WTC11 (cell line): ENCODE data around the gene ST6GALNAC3. TPM values are rescaled to one million over a fixed set of nuclear protein-coding genes. Genes with fewer than 3 reads are reported as not detected.

Experiments
- ATAC-seq: fragments of 200-7000 bp; cut with Tn5 transposase; 2 replicates; pipeline ENCODE4 v1.10.0; 2021; ENCODE audit warnings: mild to moderate bottlenecking, moderate library complexity
- CTCF ChIA-PET: fragments of 300-600 bp; sonication (Branson Sonifier 250); formaldehyde crosslinking; loops from one replicate; lab custom pipeline; 2021; ENCODE audit warnings: antibody characterized with exemption; lab: Charles Lee
- POLR2A ChIA-PET: fragments of 350-600 bp; sonication (Branson Sonifier 250); formaldehyde crosslinking; loops from one replicate; lab custom pipeline; 2021; ENCODE audit warnings: antibody characterized with exemption; lab: Charles Lee
- DNase-seq: peaks from one replicate; pipeline ENCODE4 v3.0.0; 2021; ENCODE audit warnings: low spot score
- H3K27ac Mint-ChIP-seq: 2 replicates; pipeline ENCODE4 v1.8.0; 2021; ENCODE audit warnings: mixed read lengths
- H3K27me3 Mint-ChIP-seq: 2 replicates; pipeline ENCODE4 v1.8.0; 2021; ENCODE audit warnings: low read depth, mild to moderate bottlenecking, moderate library complexity, mixed read lengths
- H3K36me3 Mint-ChIP-seq: 2 replicates; pipeline ENCODE4 v1.8.0; 2021; ENCODE audit warnings: mixed read lengths
- H3K4me1 Mint-ChIP-seq: 2 replicates; pipeline ENCODE4 v1.8.0; 2022; ENCODE audit warnings: mixed read lengths
- H3K4me3 Mint-ChIP-seq: 2 replicates; pipeline ENCODE4 v1.8.0; 2021; ENCODE audit warnings: mild to moderate bottlenecking, moderate library complexity, mixed read lengths
- H3K9me3 Mint-ChIP-seq: 2 replicates; pipeline ENCODE4 v1.8.0; 2021; ENCODE audit warnings: mixed read lengths
- CREB1 ChIP-seq: sonication (generic); formaldehyde crosslinking; IDR thresholded peaks from 2 replicates; pipeline ENCODE4 v1.8.0; 2023; ENCODE audit warnings: mild to moderate bottlenecking, missing genetic modification reagents
- FOXP1 ChIP-seq: sonication (generic); formaldehyde crosslinking; IDR thresholded peaks from 2 replicates; pipeline ENCODE4 v1.8.0; 2022; ENCODE audit warnings: missing genetic modification reagents, mild to moderate bottlenecking, moderate library complexity, borderline replicate concordance
- GRHL2 ChIP-seq: fragments of 250-450 bp; sonication (Bioruptor Pico); IDR thresholded peaks from 2 replicates; pipeline ENCODE4 v1.8.0; 2022; ENCODE audit warnings: mild to moderate bottlenecking, moderate library complexity; ENCODE audit not compliant: insufficient replicate concordance, severe bottlenecking
- GTF2I ChIP-seq: fragments of 250-450 bp; sonication (Bioruptor Pico); conservative IDR thresholded peaks from 2 replicates; pipeline ENCODE4 v1.4.0; 2021; ENCODE audit warnings: mild to moderate bottlenecking
- NR3C1 ChIP-seq: sonication (generic); formaldehyde crosslinking; conservative IDR thresholded peaks from 2 replicates; pipeline ENCODE4 v1.8.1; 2023; ENCODE audit warnings: low read depth, mild to moderate bottlenecking, missing genetic modification reagents
- PRRX2 ChIP-seq: fragments of 250-450 bp; sonication (Bioruptor Pico); IDR thresholded peaks from 2 replicates; pipeline ENCODE4 v1.8.0; 2021; ENCODE audit warnings: mild to moderate bottlenecking
- SMAD3 ChIP-seq: sonication (generic); formaldehyde crosslinking; IDR thresholded peaks from 2 replicates; pipeline ENCODE4 v1.8.0; 2022; ENCODE audit warnings: missing genetic modification reagents, mild to moderate bottlenecking, borderline replicate concordance
- SMAD4 ChIP-seq: sonication (generic); formaldehyde crosslinking; IDR thresholded peaks from 2 replicates; pipeline ENCODE4 v1.8.0; 2022; ENCODE audit warnings: mild to moderate bottlenecking, missing genetic modification reagents
- SP1 ChIP-seq: sonication (generic); formaldehyde crosslinking; conservative IDR thresholded peaks from 2 replicates; pipeline ENCODE4 v1.8.1; 2022; ENCODE audit warnings: missing genetic modification reagents
- TCF7 ChIP-seq: sonication (generic); formaldehyde crosslinking; IDR thresholded peaks from 2 replicates; pipeline ENCODE4 v1.8.0; 2022; ENCODE audit warnings: mild to moderate bottlenecking, low read depth, missing genetic modification reagents, moderate library complexity
- ZNF232 ChIP-seq: sonication (generic); formaldehyde crosslinking; IDR thresholded peaks from 2 replicates; pipeline ENCODE4 v1.8.0; 2022; ENCODE audit warnings: mild to moderate bottlenecking, missing genetic modification reagents
- total RNA-seq: library from RNA; stranded (reverse); gene quantifications from 3 replicates; pipeline ENCODE4 v1.2.3, GENCODE V29; 2021
- TF ChIP-seq, protein P1 (sequence below): sonication (generic); formaldehyde crosslinking; IDR thresholded peaks from 2 replicates; pipeline ENCODE4 v1.8.1; 2022; ENCODE audit warnings: low read depth, missing genetic modification reagents, borderline replicate concordance
- TF ChIP-seq, protein P2 (sequence below): sonication (generic); formaldehyde crosslinking; IDR thresholded peaks from 2 replicates; pipeline ENCODE4 v1.8.0; 2023; ENCODE audit warnings: missing genetic modification reagents, mild to moderate bottlenecking, borderline replicate concordance
- TF ChIP-seq, protein P3 (sequence below): fragments of 250-450 bp; sonication (Bioruptor Pico); conservative IDR thresholded peaks from 2 replicates; pipeline ENCODE4 v1.9.0; 2021; ENCODE audit warnings: mild to moderate bottlenecking
- TF ChIP-seq, protein P4 (sequence below): fragments of 250-450 bp; sonication (Bioruptor Pico); IDR thresholded peaks from 2 replicates; pipeline ENCODE4 v2.1.2; 2022; ENCODE audit warnings: mild to moderate bottlenecking, moderate library complexity
- TF ChIP-seq, protein P5 (sequence below): sonication (generic); formaldehyde crosslinking; conservative IDR thresholded peaks from 2 replicates; pipeline ENCODE4 v1.8.1; 2022; ENCODE audit warnings: mild to moderate bottlenecking, missing genetic modification reagents
- TF ChIP-seq, protein P6 (sequence below): sonication (generic); formaldehyde crosslinking; IDR thresholded peaks from 2 replicates; pipeline ENCODE4 v1.8.0; 2022; ENCODE audit warnings: mild to moderate bottlenecking, missing genetic modification reagents
- TF ChIP-seq, protein P7 (sequence below): sonication (generic); formaldehyde crosslinking; IDR thresholded peaks from 2 replicates; pipeline ENCODE4 v1.8.1; 2022; ENCODE audit warnings: missing genetic modification reagents, borderline replicate concordance

Gene ST6GALNAC3
- total RNA-seq, 1 experiment from 2014 or later = 11.9 TPM

DNA sequence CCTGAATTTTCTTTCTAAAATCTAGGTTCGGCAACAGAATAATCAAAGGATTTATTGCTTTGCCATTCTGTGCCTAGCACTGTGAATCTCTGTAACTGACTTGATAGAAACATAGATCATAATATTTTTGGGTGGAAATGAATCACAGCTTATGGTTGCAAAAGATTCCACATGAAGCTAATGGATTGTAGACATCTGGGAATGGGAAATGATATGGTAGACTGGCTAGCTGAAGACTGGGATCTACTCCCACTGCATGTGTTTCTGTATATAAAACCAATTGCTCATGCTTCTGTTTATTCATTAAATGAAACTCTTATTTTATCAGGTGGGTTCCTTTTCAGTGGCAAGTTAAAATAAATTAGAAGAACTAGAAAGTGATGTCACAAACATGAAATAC, 395.6 kb downstream of the ST6GALNAC3 start:
- Mint-ChIP-seq H3K27ac (no peak overlapping the region), H3K36me3 (no peaks in the 10 kb centered on the region), H3K9me3 (no peaks in the 10 kb centered on the region), H3K4me1 (peaks cover 18% of the 10 kb centered on the region), H3K27me3 (no peaks in the 10 kb centered on the region), H3K4me3 (no peak overlapping the region)
- TF ChIP-seq, protein P1, sequence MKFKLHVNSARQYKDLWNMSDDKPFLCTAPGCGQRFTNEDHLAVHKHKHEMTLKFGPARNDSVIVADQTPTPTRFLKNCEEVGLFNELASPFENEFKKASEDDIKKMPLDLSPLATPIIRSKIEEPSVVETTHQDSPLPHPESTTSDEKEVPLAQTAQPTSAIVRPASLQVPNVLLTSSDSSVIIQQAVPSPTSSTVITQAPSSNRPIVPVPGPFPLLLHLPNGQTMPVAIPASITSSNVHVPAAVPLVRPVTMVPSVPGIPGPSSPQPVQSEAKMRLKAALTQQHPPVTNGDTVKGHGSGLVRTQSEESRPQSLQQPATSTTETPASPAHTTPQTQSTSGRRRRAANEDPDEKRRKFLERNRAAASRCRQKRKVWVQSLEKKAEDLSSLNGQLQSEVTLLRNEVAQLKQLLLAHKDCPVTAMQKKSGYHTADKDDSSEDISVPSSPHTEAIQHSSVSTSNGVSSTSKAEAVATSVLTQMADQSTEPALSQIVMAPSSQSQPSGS (CRISPR knock-in tag) = no peak
- TF ChIP-seq, protein P2, sequence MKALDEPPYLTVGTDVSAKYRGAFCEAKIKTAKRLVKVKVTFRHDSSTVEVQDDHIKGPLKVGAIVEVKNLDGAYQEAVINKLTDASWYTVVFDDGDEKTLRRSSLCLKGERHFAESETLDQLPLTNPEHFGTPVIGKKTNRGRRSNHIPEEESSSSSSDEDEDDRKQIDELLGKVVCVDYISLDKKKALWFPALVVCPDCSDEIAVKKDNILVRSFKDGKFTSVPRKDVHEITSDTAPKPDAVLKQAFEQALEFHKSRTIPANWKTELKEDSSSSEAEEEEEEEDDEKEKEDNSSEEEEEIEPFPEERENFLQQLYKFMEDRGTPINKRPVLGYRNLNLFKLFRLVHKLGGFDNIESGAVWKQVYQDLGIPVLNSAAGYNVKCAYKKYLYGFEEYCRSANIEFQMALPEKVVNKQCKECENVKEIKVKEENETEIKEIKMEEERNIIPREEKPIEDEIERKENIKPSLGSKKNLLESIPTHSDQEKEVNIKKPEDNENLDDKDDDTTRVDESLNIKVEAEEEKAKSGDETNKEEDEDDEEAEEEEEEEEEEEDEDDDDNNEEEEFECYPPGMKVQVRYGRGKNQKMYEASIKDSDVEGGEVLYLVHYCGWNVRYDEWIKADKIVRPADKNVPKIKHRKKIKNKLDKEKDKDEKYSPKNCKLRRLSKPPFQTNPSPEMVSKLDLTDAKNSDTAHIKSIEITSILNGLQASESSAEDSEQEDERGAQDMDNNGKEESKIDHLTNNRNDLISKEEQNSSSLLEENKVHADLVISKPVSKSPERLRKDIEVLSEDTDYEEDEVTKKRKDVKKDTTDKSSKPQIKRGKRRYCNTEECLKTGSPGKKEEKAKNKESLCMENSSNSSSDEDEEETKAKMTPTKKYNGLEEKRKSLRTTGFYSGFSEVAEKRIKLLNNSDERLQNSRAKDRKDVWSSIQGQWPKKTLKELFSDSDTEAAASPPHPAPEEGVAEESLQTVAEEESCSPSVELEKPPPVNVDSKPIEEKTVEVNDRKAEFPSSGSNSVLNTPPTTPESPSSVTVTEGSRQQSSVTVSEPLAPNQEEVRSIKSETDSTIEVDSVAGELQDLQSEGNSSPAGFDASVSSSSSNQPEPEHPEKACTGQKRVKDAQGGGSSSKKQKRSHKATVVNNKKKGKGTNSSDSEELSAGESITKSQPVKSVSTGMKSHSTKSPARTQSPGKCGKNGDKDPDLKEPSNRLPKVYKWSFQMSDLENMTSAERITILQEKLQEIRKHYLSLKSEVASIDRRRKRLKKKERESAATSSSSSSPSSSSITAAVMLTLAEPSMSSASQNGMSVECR (CRISPR knock-in tag) = no peak
- TF ChIP-seq GRHL2 (CRISPR knock-in tag) (no peak), PRRX2 (CRISPR knock-in tag) (no peak), GTF2I (CRISPR knock-in tag) (no peak), SP1 (CRISPR knock-in tag) (no peak), FOXP1 (CRISPR knock-in tag) (no peak)
- ATAC-seq = no peak
- CTCF ChIA-PET = no interaction called here
- no peak for DNase-seq
- POLR2A ChIA-PET = no interaction called here

DNA sequence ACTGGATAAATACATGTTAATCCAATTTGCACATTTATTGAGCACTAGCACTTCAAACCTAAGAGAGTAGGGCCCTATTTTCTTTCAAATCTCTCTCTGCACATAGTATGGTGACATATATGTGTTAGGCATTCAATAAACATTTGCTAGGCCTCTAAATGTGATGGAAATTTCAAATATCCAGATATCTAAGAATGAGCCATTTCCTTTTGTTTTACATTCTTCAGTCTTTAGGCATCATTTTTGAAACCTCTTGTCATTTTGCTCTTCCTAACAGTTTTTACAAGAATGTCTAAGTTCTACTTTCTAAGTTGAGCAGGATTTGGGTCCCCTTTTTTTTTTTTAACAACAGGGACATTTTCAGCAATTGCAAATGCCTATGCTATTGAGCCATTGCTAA, 397.0 kb downstream of the ST6GALNAC3 start:
- Mint-ChIP-seq H3K9me3 (peaks cover 6% of the 10 kb centered on the region), H3K4me1 (peaks cover 11% of the 10 kb centered on the region), H3K4me3 (no peak overlapping the region), H3K36me3 (no peaks in the 10 kb centered on the region), H3K27me3 (no peaks in the 10 kb centered on the region), H3K27ac (no peak overlapping the region)
- CTCF ChIA-PET = no interaction called here
- POLR2A ChIA-PET = no interaction called here
- ATAC-seq (no peak), DNase-seq (no peak)
- TF ChIP-seq CREB1 (no peak), NR3C1 (no peak), SMAD3 (no peak), ZNF232 (CRISPR knock-in tag) (no peak), SMAD4 (CRISPR knock-in tag) (no peak), PRRX2 (CRISPR knock-in tag) (no peak), TCF7 (CRISPR knock-in tag) (no peak), SP1 (CRISPR knock-in tag) (no peak)
- TF ChIP-seq, protein P3, sequence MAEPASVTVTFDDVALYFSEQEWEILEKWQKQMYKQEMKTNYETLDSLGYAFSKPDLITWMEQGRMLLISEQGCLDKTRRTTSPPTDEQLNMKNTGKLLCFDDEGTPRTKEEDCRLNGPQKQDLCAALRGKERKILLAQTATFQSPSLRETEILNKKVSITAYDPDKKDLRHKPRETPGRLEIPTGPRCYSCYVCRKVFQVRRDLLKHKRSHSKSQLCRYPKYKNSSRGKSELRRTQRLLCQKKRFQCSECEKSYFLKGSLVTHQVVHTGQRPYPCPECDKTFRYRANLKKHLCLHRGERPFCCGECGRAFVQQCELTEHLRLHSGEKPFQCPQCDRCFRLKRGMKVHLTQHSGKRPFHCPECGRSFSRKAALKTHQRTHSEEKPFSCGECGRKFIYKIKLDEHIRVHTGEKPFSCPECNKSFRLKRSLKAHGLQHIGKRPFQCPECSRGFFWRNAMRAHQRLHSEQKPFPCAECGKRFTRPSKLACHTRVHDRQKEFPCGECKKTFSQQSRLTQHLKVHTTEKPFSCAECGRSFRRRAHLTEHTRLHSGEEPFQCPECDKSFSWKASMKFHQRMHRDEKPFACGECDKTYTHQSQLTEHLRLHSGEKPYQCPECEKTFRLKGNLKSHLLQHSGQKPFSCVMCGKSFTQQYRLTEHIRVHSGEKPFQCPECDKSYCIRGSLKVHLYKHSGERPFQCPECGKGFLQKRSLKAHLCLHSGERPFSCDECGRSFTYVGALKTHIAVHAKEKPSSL = no peak
- TF ChIP-seq, protein P4, sequence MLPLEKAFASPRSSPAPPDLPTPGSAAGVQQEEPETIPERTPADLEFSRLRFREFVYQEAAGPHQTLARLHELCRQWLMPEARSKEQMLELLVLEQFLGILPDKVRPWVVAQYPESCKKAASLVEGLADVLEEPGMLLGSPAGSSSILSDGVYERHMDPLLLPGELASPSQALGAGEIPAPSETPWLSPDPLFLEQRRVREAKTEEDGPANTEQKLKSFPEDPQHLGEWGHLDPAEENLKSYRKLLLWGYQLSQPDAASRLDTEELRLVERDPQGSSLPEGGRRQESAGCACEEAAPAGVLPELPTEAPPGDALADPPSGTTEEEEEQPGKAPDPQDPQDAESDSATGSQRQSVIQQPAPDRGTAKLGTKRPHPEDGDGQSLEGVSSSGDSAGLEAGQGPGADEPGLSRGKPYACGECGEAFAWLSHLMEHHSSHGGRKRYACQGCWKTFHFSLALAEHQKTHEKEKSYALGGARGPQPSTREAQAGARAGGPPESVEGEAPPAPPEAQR (CRISPR knock-in tag) = no peak
- TF ChIP-seq, protein P5, sequence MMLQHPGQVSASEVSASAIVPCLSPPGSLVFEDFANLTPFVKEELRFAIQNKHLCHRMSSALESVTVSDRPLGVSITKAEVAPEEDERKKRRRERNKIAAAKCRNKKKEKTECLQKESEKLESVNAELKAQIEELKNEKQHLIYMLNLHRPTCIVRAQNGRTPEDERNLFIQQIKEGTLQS (CRISPR knock-in tag) = no peak
- TF ChIP-seq, protein P6, sequence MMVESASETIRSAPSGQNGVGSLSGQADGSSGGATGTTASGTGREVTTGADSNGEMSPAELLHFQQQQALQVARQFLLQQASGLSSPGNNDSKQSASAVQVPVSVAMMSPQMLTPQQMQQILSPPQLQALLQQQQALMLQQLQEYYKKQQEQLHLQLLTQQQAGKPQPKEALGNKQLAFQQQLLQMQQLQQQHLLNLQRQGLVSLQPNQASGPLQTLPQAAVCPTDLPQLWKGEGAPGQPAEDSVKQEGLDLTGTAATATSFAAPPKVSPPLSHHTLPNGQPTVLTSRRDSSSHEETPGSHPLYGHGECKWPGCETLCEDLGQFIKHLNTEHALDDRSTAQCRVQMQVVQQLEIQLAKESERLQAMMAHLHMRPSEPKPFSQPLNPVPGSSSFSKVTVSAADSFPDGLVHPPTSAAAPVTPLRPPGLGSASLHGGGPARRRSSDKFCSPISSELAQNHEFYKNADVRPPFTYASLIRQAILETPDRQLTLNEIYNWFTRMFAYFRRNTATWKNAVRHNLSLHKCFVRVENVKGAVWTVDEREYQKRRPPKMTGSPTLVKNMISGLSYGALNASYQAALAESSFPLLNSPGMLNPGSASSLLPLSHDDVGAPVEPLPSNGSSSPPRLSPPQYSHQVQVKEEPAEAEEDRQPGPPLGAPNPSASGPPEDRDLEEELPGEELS = no peak
- TF ChIP-seq, protein P7, sequence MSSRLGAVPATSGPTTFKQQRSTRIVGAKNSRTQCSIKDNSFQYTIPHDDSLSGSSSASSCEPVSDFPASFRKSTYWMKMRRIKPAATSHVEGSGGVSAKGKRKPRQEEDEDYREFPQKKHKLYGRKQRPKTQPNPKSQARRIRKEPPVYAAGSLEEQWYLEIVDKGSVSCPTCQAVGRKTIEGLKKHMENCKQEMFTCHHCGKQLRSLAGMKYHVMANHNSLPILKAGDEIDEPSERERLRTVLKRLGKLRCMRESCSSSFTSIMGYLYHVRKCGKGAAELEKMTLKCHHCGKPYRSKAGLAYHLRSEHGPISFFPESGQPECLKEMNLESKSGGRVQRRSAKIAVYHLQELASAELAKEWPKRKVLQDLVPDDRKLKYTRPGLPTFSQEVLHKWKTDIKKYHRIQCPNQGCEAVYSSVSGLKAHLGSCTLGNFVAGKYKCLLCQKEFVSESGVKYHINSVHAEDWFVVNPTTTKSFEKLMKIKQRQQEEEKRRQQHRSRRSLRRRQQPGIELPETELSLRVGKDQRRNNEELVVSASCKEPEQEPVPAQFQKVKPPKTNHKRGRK (CRISPR knock-in tag) = no peak
